Sigmoid colon (tissue), 7 donors: ENCODE data around the gene PPM1L. TPM values are rescaled to one million over a fixed set of nuclear protein-coding genes. Genes with fewer than 3 reads are reported as not detected.
A peak's percentile ranks its signal among the peaks of the same experiment; 100 is the strongest.

Experiments used
- DNase-seq: peaks from one replicate; pipeline ENCODE4 v3.0.0-alpha.2; 2019
- H3K27ac ChIP-seq, 4 donors: fragments of 200-600 bp; sonication (generic); one replicate each; pipeline ENCODE4 v1.5.1; 2016 to 2019; ENCODE audit warnings: mild to moderate bottlenecking in 1 of 4
- H3K27me3 ChIP-seq, 3 donors: fragments of 200-600 bp; sonication (generic); one replicate each; pipeline ENCODE4 v1.5.1; 2019; ENCODE audit warnings: mild to moderate bottlenecking in 1 of 3
- H3K36me3 ChIP-seq, 4 donors: fragments of 200-600 bp; sonication (generic); one replicate each; pipeline ENCODE4 v1.5.1; 2016 to 2019
- H3K4me1 ChIP-seq, 4 donors: fragments of 200-600 bp; sonication (generic); one replicate each; pipeline ENCODE4 v1.5.1; 2017 to 2019
- H3K4me3 ChIP-seq, 4 donors: fragments of 200-600 bp; sonication (generic); one replicate each; pipeline ENCODE4 v1.5.1; 2017 to 2019; ENCODE audit warnings: mild to moderate bottlenecking in 2 of 4, moderate library complexity in 1 of 4
- H3K9me3 ChIP-seq, 4 donors: fragments of 200-600 bp in 3 of 4; sonication (generic) in 3 of 4; one replicate each; pipeline versions ENCODE4 v1.5.1 to v1.6.1; 2013 to 2019
- CTCF ChIP-seq, 4 experiments: fragments of 450-650 bp in 3 of 4; fragments of 200-600 bp in 1 of 4; IDR thresholded peaks; one replicate each; pipeline ENCODE4 v1.5.1; 2016 to 2019; ENCODE audit warnings: antibody characterized with exemption in 4 of 4, mild to moderate bottlenecking in 3 of 4, moderate library complexity in 2 of 4
- EP300 ChIP-seq, 4 donors: sonication (generic); formaldehyde crosslinking; IDR thresholded peaks; one replicate each; pipeline ENCODE4 v1.6.1; 2017; ENCODE audit warnings: antibody characterized with exemption in 4 of 4
- POLR2A ChIP-seq, 2 donors: fragments of 450-650 bp; IDR thresholded peaks; one replicate each; pipeline ENCODE4 v1.6.1; 2016; ENCODE audit warnings: antibody characterized with exemption in 2 of 2, mild to moderate bottlenecking in 2 of 2, moderate library complexity in 2 of 2
- POLR2AphosphoS5 ChIP-seq, 4 donors: sonication (generic); formaldehyde crosslinking; IDR thresholded peaks; one replicate each; pipeline ENCODE4 v1.6.1; 2017; ENCODE audit warnings: antibody characterized with exemption in 4 of 4
- WGBS, 2 donors: extraction: QIAGEN DNeasy Blood & Tissue Kit; methylation state at CpG; one replicate each; pipeline ENCODE4 v1.1.7; 2013; 5-methylcytosine and 5-hydroxymethylcytosine counted together
- intact Hi-C: fragments of 100-400 bp; cut with DNase I; formaldehyde crosslinking; loops from one replicate; pipeline ENCODE4 v1.15.1; 2023
- polyA plus RNA-seq, 3 donors: library from polyadenylated mRNA; stranded (reverse); fragments of 200-250 nt; gene quantifications; one replicate each; pipeline ENCODE4 v1.2.3, GENCODE V29; 2013
- total RNA-seq, 4 donors: library from RNA; depleted of rRNA; stranded (reverse); fragments of >200 nt; gene quantifications; one replicate each; pipeline ENCODE4 v1.1.0, GENCODE V29; 2016
- donor health status: healthy with polysubstance abuse.
- donor health status: Bipolar disorder and iron deficiency.
- donor health status: healthy.

The PPM1L gene
- total and polyA plus RNA-seq, 7 donors = 1.2 to 50.2 (median 33.2) TPM

DNA sequence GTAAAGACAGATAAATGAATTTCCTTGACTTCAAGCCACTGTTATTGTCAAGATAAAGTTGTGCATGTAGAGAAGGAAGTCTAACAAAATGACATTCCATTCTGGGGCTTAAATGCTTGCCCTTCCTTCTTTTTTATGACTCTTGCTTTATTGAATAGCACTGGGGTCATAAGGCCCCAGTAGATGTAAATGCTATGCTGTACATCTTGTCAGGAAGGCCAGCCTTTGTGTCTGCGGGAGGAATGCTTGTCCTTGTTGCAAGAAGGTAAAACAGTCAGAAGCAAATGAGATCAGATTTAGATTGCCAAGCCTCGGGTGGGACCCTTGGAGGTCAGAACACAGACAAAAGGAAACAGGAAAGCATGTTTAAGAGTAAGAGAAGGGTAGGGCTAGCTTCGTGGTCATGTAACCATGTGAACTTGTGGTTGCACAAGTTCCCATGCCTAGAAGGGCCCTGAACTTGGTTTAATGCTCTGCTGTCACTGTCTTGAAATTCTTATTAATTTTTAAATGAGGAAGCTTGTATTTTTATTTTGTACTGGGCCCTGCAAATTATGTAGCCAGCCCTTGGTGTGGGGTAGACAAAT lies 81.5 kb downstream of the PPM1L start:
- H3K27me3 ChIP-seq = no peaks in the 10 kb centered on the region
- H3K36me3 ChIP-seq = no peaks in the 10 kb centered on the region
- no peaks in the 10 kb centered on the region for H3K9me3 ChIP-seq
- DNase-seq = no peak
- TF ChIP-seq POLR2AphosphoS5 (IDR thresholded peaks at IDR 0.05) (no peak), POLR2A (IDR thresholded peaks at IDR 0.05) (no peak), CTCF (IDR thresholded peaks at IDR 0.05) (no peak), EP300 (IDR thresholded peaks at IDR 0.05) (no peak)
- H3K4me3 ChIP-seq = no peak overlapping the region
- intact Hi-C loops = no loop called here
- WGBS, 2 donors = 9 to 19% methylated on average over 3 of the region's 3 CpGs
- H3K4me1 ChIP-seq = no peaks in the 10 kb centered on the region
- no peak overlapping the region for H3K27ac ChIP-seq

DNA sequence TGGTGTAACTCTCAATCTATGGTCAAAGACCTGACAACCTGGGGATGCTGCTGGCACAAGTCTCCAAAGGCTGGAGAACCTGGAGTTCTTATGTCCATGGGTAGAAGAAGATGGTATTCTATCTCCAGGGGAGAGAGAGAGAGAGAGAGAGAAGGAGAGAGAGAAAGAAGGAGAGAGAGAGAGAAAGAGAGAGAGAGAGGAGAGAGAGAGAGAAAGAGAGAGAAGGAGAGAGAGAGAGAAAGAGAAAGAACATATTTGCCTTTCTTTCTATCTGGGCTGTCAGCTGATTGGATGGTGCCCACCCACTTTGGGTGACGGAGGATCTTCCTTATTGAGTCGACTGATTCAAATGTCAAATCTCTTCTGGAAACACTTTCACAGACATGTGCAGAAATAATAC lies 84.6 kb downstream of the PPM1L start:
- WGBS, 2 donors = 90 to 97% methylated on average over 2 of the region's 2 CpGs
- Histone ChIP-seq H3K27me3 (no peaks in the 10 kb centered on the region), H3K4me3 (no peak overlapping the region), H3K27ac (no peak overlapping the region), H3K9me3 (no peaks in the 10 kb centered on the region), H3K4me1 (no peaks in the 10 kb centered on the region), H3K36me3 (no peaks in the 10 kb centered on the region)
- no peak for DNase-seq
- intact Hi-C loops = no loop called here
- TF ChIP-seq POLR2AphosphoS5 (IDR thresholded peaks at IDR 0.05) (no peak), POLR2A (IDR thresholded peaks at IDR 0.05) (no peak), EP300 (IDR thresholded peaks at IDR 0.05) (no peak)

DNA sequence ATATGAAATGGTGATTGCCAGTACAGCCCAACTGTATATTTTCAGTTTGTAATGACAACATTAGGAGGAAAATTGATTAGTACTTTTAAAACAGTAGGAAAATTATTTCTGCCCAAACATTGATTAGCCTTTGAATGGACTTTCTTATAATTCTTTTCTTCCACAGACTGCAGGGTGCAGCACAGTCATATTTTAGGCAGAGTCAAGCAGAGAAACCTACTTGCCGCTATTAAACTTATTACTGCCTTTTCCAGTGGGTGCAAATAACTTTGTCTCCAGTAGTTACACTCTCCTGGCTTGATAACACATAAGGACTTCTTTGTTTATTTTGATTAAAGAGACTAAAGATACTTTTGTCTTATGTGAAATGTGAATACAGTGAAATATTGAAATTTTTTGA lies 85.4 kb downstream of the PPM1L start:
- Histone ChIP-seq H3K4me3 (no peak overlapping the region), H3K27me3 (no peaks in the 10 kb centered on the region), H3K9me3 (no peaks in the 10 kb centered on the region), H3K36me3 (no peaks in the 10 kb centered on the region), H3K27ac (no peak overlapping the region), H3K4me1 (no peaks in the 10 kb centered on the region)
- 91 to 96% methylated on average over 1 of the region's 1 CpG for WGBS, 2 donors
- intact Hi-C loops = no loop called here
- TF ChIP-seq CTCF (IDR thresholded peaks at IDR 0.05) (no peak), EP300 (IDR thresholded peaks at IDR 0.05) (no peak), POLR2AphosphoS5 (IDR thresholded peaks at IDR 0.05) (no peak), POLR2A (IDR thresholded peaks at IDR 0.05) (no peak)
- DNase-seq = no peak

- no peaks in the 10 kb centered on the region for H3K4me1 ChIP-seq
- no peaks in the 10 kb centered on the region for H3K9me3 ChIP-seq
- no peaks in the 10 kb centered on the region for H3K27me3 ChIP-seq
- H3K4me3 ChIP-seq = no peak overlapping the region
- DNase-seq = no peak
- H3K27ac ChIP-seq = peak overlapping the region in 1 of 4 donors; percentile 17
- TF ChIP-seq POLR2AphosphoS5 (IDR thresholded peaks at IDR 0.05) (no peak), EP300 (IDR thresholded peaks at IDR 0.05) (no peak), POLR2A (IDR thresholded peaks at IDR 0.05) (no peak), CTCF (IDR thresholded peaks at IDR 0.05) (no peak)
- intact Hi-C loops = no loop called here
- 93 to 97% methylated on average over 3 of the region's 3 CpGs for whole genome bisulfite sequencing, 2 donors
- H3K36me3 ChIP-seq = no peaks in the 10 kb centered on the region
These were observed 86.3 kb downstream of the PPM1L start for GRCh38 chr3:160842021-160843005.

GRCh38 chr3:160851629-160852210 lies 95.7 kb downstream of the PPM1L start:
- H3K27ac ChIP-seq = no peak overlapping the region
- TF ChIP-seq POLR2A (IDR thresholded peaks at IDR 0.05) = no peak
- TF ChIP-seq POLR2AphosphoS5 (IDR thresholded peaks at IDR 0.05) = no peak
- TF ChIP-seq CTCF (IDR thresholded peaks at IDR 0.05) = no peak
- no peak for TF ChIP-seq EP300 (IDR thresholded peaks at IDR 0.05)
- intact Hi-C loops = no loop called here
- no peak overlapping the region for H3K4me3 ChIP-seq
- no peaks in the 10 kb centered on the region for H3K27me3 ChIP-seq
- no peaks in the 10 kb centered on the region for H3K36me3 ChIP-seq
- WGBS, 2 donors = 91 to 96% methylated on average over 8 of the region's 8 CpGs
- H3K9me3 ChIP-seq = no peaks in the 10 kb centered on the region
- H3K4me1 ChIP-seq = no peaks in the 10 kb centered on the region
- no peak for DNase-seq
